Lung (tissue), 12 donors: ENCODE data around the gene TEX14. TPM values are rescaled to one million over a fixed set of nuclear protein-coding genes. Genes with fewer than 3 reads are reported as not detected.

Experiments used
- ATAC-seq: fragments of 200-7000 bp; cut with Tn5 transposase; one replicate; pipeline ENCODE4 v1.9.1; 2020; ENCODE audit warnings: moderate number of reproducible peaks; ENCODE audit not compliant: insufficient read depth, low FRiP score
- DNase-seq, 3 donors: peaks; one replicate each; pipeline ENCODE4 v3.0.0-alpha.2; 2013 to 2017
- H3K27ac ChIP-seq, 2 donors: one replicate each; pipeline ENCODE4 v1.5.1; 2013; ENCODE audit warnings: mild to moderate bottlenecking in 2 of 2, moderate library complexity in 2 of 2, control low read depth in 1 of 2, inconsistent platforms in 1 of 2, low read depth in 1 of 2, low read length in 1 of 2
- H3K27me3 ChIP-seq, 3 donors: one replicate each; pipeline ENCODE4 v1.5.1; 2013; ENCODE audit warnings: low read length in 2 of 3; ENCODE audit not compliant: control insufficient read depth in 3 of 3, insufficient read depth in 3 of 3
- H3K36me3 ChIP-seq, 4 donors: one replicate each; pipeline ENCODE4 v1.5.1; 2013; ENCODE audit warnings: low read length in 4 of 4, mild to moderate bottlenecking in 1 of 4, moderate library complexity in 1 of 4; ENCODE audit not compliant: control insufficient read depth in 4 of 4, insufficient read depth in 4 of 4
- H3K4me1 ChIP-seq, 5 donors: one replicate each; pipeline ENCODE4 v1.5.1; 2013; ENCODE audit warnings: low read length in 5 of 5, mild to moderate bottlenecking in 2 of 5, moderate library complexity in 1 of 5; ENCODE audit not compliant: control insufficient read depth in 5 of 5, insufficient read depth in 5 of 5
- H3K4me3 ChIP-seq: one replicate; pipeline ENCODE4 v1.5.1; 2013; ENCODE audit warnings: mild to moderate bottlenecking, control low read depth, moderate library complexity
- H3K9ac ChIP-seq, 2 donors: one replicate each; pipeline ENCODE4 v1.5.1; 2013; ENCODE audit warnings: low read length in 2 of 2, control low read depth in 1 of 2; ENCODE audit not compliant: insufficient read depth in 1 of 2
- H3K9me3 ChIP-seq, 4 donors: one replicate each; pipeline ENCODE4 v1.5.1; 2013; ENCODE audit warnings: low read length in 3 of 4, mild to moderate bottlenecking in 1 of 4, moderate library complexity in 1 of 4; ENCODE audit not compliant: control insufficient read depth in 4 of 4, insufficient read depth in 3 of 4
- CTCF ChIP-seq: IDR thresholded peaks from 2 replicates; pipeline ENCODE4 v1.5.1; 2012; ENCODE audit warnings: mild to moderate bottlenecking; ENCODE audit errors: control extremely low read depth, extremely low read depth
- WGBS, 2 donors: extraction: QIAGEN DNeasy Blood & Tissue Kit; methylation state at CpG; one replicate each; pipeline ENCODE4 v1.1.7; 2013; 5-methylcytosine and 5-hydroxymethylcytosine counted together
- polyA plus RNA-seq, 2 donors: library from polyadenylated mRNA; stranded (reverse); fragments of 200-250 nt; gene quantifications; one replicate each; pipeline ENCODE4 v1.2.1, GENCODE V29; 2013
- total RNA-seq, 2 donors: library from RNA; depleted of rRNA in 1 of 2; stranded (reverse); fragments of >200 nt in 1 of 2; gene quantifications; one replicate each; pipeline ENCODE4 v1.2.1, GENCODE V29; 2014 to 2021
- donor health status: control.
- donor health status: control.
- donor health status: Bipolar disorder and iron deficiency.
- donor health status: healthy.
- donor health status: DM: yes; HTN: yes; CAD: no.

TEX14 gene
- total and polyA plus RNA-seq, 4 donors = 0.13 to 1.5 (median 0.74) TPM; not detected in 1

- no peak for TF ChIP-seq CTCF
- no peak overlapping the region for H3K27ac ChIP-seq
- DNase-seq (no peak), ATAC-seq (no peak)
- no peak overlapping the region for H3K9ac ChIP-seq
- no peak overlapping the region for H3K4me3 ChIP-seq
- no peaks in the 10 kb centered on the region for H3K27me3 ChIP-seq
- no peaks in the 10 kb centered on the region for H3K9me3 ChIP-seq
- WGBS, 2 donors = 88 to 93% methylated on average over 3 of the region's 3 CpGs
- no peaks in the 10 kb centered on the region for H3K36me3 ChIP-seq
- H3K4me1 ChIP-seq = no peaks in the 10 kb centered on the region
Observed at GRCh38 chr17:58671969-58672368, 19.9 kb downstream of the TEX14 start.

- H3K4me3 ChIP-seq = no peak overlapping the region
- ATAC-seq = no peak
- no peak for DNase-seq
- TF ChIP-seq CTCF = no peak
- H3K4me1 ChIP-seq = peaks cover 0 to 3% (median 0%) of the 10 kb centered on the region in 5 donors
- no peak overlapping the region for H3K9ac ChIP-seq
- no peaks in the 10 kb centered on the region for H3K27me3 ChIP-seq
- 59 to 77% methylated on average over 6 of the region's 6 CpGs for WGBS, 2 donors
- H3K27ac ChIP-seq = no peak overlapping the region
- H3K9me3 ChIP-seq = no peaks in the 10 kb centered on the region
- H3K36me3 ChIP-seq = no peaks in the 10 kb centered on the region
Observed at GRCh38 chr17:58669853-58670252, 22.0 kb downstream of the TEX14 start.

GRCh38 chr17:58668598-58668935 is 23.3 kb downstream of the TEX14 start:
- H3K27me3 ChIP-seq = no peaks in the 10 kb centered on the region
- ATAC-seq (no peak), DNase-seq (no peak)
- 74 to 89% methylated on average over 2 of the region's 2 CpGs for WGBS, 2 donors
- no peak for TF ChIP-seq CTCF
- no peak overlapping the region for H3K4me3 ChIP-seq
- no peaks in the 10 kb centered on the region for H3K9me3 ChIP-seq
- no peak overlapping the region for H3K9ac ChIP-seq
- peaks cover 0 to 3% (median 0%) of the 10 kb centered on the region in 5 donors for H3K4me1 ChIP-seq
- no peak overlapping the region for H3K27ac ChIP-seq
- H3K36me3 ChIP-seq = no peaks in the 10 kb centered on the region

- no peaks in the 10 kb centered on the region for H3K27me3 ChIP-seq
- no peak overlapping the region for H3K4me3 ChIP-seq
- WGBS, 2 donors = 80 to 87% methylated on average over 1 of the region's 1 CpG
- H3K9me3 ChIP-seq = no peaks in the 10 kb centered on the region
- no peak for TF ChIP-seq CTCF
- ATAC-seq = no peak
- no peak overlapping the region for H3K27ac ChIP-seq
- peaks cover 0 to 3% (median 0%) of the 10 kb centered on the region in 5 donors for H3K4me1 ChIP-seq
- H3K36me3 ChIP-seq = no peaks in the 10 kb centered on the region
- no peak for DNase-seq
- no peak overlapping the region for H3K9ac ChIP-seq
Observed at GRCh38 chr17:58667934-58668597, 23.8 kb downstream of the TEX14 start.
